ENCODE data around the gene CCDC6.

Gene CCDC6

DNA sequence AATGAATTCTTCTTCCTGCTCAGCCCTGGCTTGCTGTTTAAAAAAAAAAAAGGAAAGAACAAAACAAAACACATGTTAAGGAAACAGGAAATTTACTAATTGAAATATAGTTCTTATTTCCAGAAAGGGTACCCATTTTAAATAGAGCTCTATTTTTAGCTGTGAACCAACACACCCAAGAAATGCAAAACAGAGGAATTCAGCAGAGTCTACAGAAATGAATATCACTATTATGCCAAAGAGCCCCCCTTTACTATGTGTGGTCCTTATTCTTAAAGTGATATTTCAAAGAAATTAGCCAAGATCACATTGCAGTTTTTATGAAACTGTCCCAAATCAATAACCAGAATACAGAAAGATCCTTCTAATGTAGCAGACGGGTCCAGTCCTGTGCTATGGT is 53.7 kb downstream of the CCDC6 start:
- 90 to 92% methylated on average over 1 of the region's 1 CpG for WGBS, 2 experiments (ENCODE audit: insufficient coverage in 2 of 2)
- no peaks in the 10 kb centered on the region for H3K9me3 ChIP-seq (ENCODE audit: control insufficient read depth, low read length)
- peaks cover 20% of the 10 kb centered on the region for H3K36me3 ChIP-seq (ENCODE audit: control insufficient read depth, insufficient read depth, low read length)
- no peak overlapping the region for H3K4me3 ChIP-seq (ENCODE audit: extremely low read depth, insufficient read depth, low read length, poor library complexity, severe bottlenecking)
- H3K4me1 ChIP-seq (ENCODE audit: control insufficient read depth, insufficient read depth, low read length, poor library complexity, severe bottlenecking): no peaks in the 10 kb centered on the region
- H3K27ac ChIP-seq (ENCODE audit: low read depth, low read length, severe bottlenecking): no peak overlapping the region

DNA sequence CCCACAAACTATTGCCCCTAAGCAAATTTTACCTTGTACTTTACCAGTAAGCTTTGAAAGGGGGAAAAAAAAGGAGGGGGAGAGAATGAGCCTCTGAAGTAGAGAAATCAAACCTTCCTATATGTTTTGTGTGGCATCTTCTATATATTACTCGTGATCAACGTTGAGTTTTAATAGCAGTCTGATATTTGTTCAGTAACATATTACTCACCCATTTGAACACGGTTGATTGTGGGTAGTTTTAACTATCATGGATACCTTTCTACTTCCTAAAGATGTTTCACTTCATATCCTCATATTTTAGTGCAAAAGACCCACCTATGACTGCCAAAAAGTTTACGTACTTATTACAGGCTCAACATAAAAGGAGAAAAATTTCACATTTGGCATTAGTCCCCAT is 54.5 kb downstream of the CCDC6 start:
- H3K27ac ChIP-seq (ENCODE audit: low read depth, low read length, severe bottlenecking): no peak overlapping the region
- 87 to 90% methylated on average over 1 of the region's 4 CpGs for WGBS, 2 experiments (ENCODE audit: insufficient coverage in 2 of 2)
- no peak overlapping the region for H3K4me3 ChIP-seq (ENCODE audit: extremely low read depth, insufficient read depth, low read length, poor library complexity, severe bottlenecking)
- no peaks in the 10 kb centered on the region for H3K4me1 ChIP-seq (ENCODE audit: control insufficient read depth, insufficient read depth, low read length, poor library complexity, severe bottlenecking)
- H3K36me3 ChIP-seq (ENCODE audit: control insufficient read depth, insufficient read depth, low read length): peaks cover 21% of the 10 kb centered on the region
- no peaks in the 10 kb centered on the region for H3K9me3 ChIP-seq (ENCODE audit: control insufficient read depth, low read length)

DNA sequence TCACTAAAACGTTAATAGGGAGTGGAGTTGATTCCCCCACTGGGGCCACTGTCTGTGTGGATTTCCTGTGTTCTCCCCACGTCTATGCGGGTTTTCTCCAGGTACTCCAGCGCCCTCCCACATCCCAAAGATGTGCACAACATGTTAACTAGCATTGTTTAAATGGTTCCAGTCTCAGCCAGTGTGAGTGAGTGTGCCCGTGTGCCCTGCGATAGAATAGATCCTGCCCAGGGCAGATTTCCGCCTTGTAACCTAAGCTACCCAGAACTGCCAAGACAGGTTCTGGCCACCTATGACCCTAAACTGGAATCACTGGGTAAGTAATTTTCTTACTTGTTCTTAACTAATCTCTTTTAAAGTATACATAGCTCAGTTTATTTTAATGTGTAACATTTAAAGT is 58.5 kb downstream of the CCDC6 start:
- Histone ChIP-seq H3K4me3 (ENCODE audit: extremely low read depth, insufficient read depth, low read length, poor library complexity, severe bottlenecking) (no peak overlapping the region), H3K4me1 (ENCODE audit: control insufficient read depth, insufficient read depth, low read length, poor library complexity, severe bottlenecking) (no peaks in the 10 kb centered on the region), H3K27ac (ENCODE audit: low read depth, low read length, severe bottlenecking) (no peak overlapping the region), H3K9me3 (ENCODE audit: control insufficient read depth, low read length) (no peaks in the 10 kb centered on the region), H3K36me3 (ENCODE audit: control insufficient read depth, insufficient read depth, low read length) (peaks cover 34% of the 10 kb centered on the region)
- 48 to 59% methylated on average over 3 to 6 of the region's 7 CpGs for WGBS, 2 experiments (ENCODE audit: insufficient coverage in 2 of 2)

GRCh38 chr10:59847326-59847725 is 59.0 kb downstream of the CCDC6 start:
- no peak overlapping the region for H3K4me3 ChIP-seq (ENCODE audit: extremely low read depth, insufficient read depth, low read length, poor library complexity, severe bottlenecking)
- 0 to 50% methylated on average over 1 to 2 of the region's 2 CpGs for WGBS, 2 experiments (ENCODE audit: insufficient coverage in 2 of 2)
- peaks cover 33% of the 10 kb centered on the region for H3K36me3 ChIP-seq (ENCODE audit: control insufficient read depth, insufficient read depth, low read length)
- H3K9me3 ChIP-seq (ENCODE audit: control insufficient read depth, low read length): no peaks in the 10 kb centered on the region
- no peak overlapping the region for H3K27ac ChIP-seq (ENCODE audit: low read depth, low read length, severe bottlenecking)
- H3K4me1 ChIP-seq (ENCODE audit: control insufficient read depth, insufficient read depth, low read length, poor library complexity, severe bottlenecking): no peaks in the 10 kb centered on the region

- no peaks in the 10 kb centered on the region for H3K9me3 ChIP-seq (ENCODE audit: control insufficient read depth, low read length)
- H3K4me3 ChIP-seq (ENCODE audit: extremely low read depth, insufficient read depth, low read length, poor library complexity, severe bottlenecking): no peak overlapping the region
- H3K4me1 ChIP-seq (ENCODE audit: control insufficient read depth, insufficient read depth, low read length, poor library complexity, severe bottlenecking): no peaks in the 10 kb centered on the region
- H3K36me3 ChIP-seq (ENCODE audit: control insufficient read depth, insufficient read depth, low read length): peaks cover 28% of the 10 kb centered on the region
- 86% methylated on average over 1 of the region's 3 CpGs; no CpG with 5 or more reads in 1 of the 2 experiments for WGBS, 2 experiments (ENCODE audit: insufficient coverage in 2 of 2)
- H3K27ac ChIP-seq (ENCODE audit: low read depth, low read length, severe bottlenecking): no peak overlapping the region
These were observed 61.9 kb downstream of the CCDC6 start for GRCh38 chr10:59844436-59844835.

GRCh38 chr10:59843748-59844147 is 62.6 kb downstream of the CCDC6 start:
- Histone ChIP-seq H3K27ac (ENCODE audit: low read depth, low read length, severe bottlenecking) (no peak overlapping the region), H3K4me3 (ENCODE audit: extremely low read depth, insufficient read depth, low read length, poor library complexity, severe bottlenecking) (no peak overlapping the region), H3K4me1 (ENCODE audit: control insufficient read depth, insufficient read depth, low read length, poor library complexity, severe bottlenecking) (no peaks in the 10 kb centered on the region), H3K9me3 (ENCODE audit: control insufficient read depth, low read length) (no peaks in the 10 kb centered on the region), H3K36me3 (ENCODE audit: control insufficient read depth, insufficient read depth, low read length) (peaks cover 29% of the 10 kb centered on the region)
- 60% methylated on average over 1 of the region's 2 CpGs; no CpG with 5 or more reads in 1 of the 2 experiments for WGBS, 2 experiments (ENCODE audit: insufficient coverage in 2 of 2)

DNA sequence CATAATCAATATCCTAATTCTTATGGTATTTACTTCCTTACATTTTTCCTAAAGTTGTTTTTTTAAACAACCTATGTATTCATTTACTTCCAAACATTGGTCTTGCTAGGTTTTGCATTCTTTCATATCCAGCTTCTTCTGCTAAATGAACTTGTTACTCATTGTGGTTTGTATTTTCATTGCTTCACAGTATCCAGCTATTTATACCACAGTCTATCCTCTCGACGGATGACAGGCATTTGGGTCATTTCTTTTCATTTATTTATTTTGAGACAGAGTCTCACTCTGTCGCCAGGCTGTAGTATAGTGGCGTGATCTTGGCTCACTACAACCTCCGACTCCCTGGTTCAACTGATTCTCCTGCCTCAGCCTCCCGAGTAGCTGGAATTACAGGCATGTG is 66.8 kb downstream of the CCDC6 start:
- Histone ChIP-seq H3K9me3 (ENCODE audit: control insufficient read depth, low read length) (no peaks in the 10 kb centered on the region), H3K27ac (ENCODE audit: low read depth, low read length, severe bottlenecking) (no peak overlapping the region), H3K4me3 (ENCODE audit: extremely low read depth, insufficient read depth, low read length, poor library complexity, severe bottlenecking) (no peak overlapping the region), H3K4me1 (ENCODE audit: control insufficient read depth, insufficient read depth, low read length, poor library complexity, severe bottlenecking) (no peaks in the 10 kb centered on the region), H3K36me3 (ENCODE audit: control insufficient read depth, insufficient read depth, low read length) (peaks cover 13% of the 10 kb centered on the region)
- WGBS, 2 experiments (ENCODE audit: insufficient coverage in 2 of 2): 90 to 92% methylated on average over 3 to 6 of the region's 6 CpGs

DNA sequence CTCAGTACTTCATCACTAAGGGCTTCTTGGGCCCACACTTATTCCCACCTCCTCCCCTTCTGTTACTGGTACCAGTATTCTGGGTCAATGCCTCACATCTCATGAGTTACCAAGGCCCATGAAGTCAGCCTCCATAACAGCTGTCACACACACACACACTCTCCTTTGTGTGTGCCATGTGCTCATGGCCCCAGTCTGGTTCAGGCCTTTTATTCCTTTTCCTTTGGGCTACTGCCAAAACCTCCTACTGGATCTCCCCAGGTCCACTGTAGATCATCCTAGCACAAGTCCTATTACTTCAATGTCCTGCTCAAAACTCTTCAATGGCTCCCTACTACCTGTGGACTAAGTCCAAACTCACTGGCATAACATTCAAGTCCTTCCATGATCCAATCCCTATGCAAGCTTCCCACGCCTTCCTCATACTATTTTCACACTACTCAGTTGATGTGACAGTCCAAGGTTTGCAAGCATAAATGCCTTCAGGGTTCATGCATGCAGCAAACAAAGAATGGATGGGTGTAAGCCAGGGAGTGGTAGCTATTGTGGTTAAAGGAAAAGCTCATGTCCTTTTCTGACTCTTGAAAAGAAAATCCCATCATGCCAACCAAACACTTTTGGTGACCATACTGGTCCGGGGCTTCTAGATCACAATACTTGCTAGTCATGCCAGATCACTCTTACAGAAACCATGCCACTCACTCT is 68.1 kb downstream of the CCDC6 start:
- Histone ChIP-seq H3K27ac (ENCODE audit: low read depth, low read length, severe bottlenecking) (no peak overlapping the region), H3K36me3 (ENCODE audit: control insufficient read depth, insufficient read depth, low read length) (peaks cover 12% of the 10 kb centered on the region), H3K9me3 (ENCODE audit: control insufficient read depth, low read length) (no peaks in the 10 kb centered on the region), H3K4me1 (ENCODE audit: control insufficient read depth, insufficient read depth, low read length, poor library complexity, severe bottlenecking) (no peaks in the 10 kb centered on the region), H3K4me3 (ENCODE audit: extremely low read depth, insufficient read depth, low read length, poor library complexity, severe bottlenecking) (no peak overlapping the region)
- 100% methylated on average over 1 of the region's 2 CpGs for WGBS, 2 experiments (ENCODE audit: insufficient coverage in 2 of 2)

DNA sequence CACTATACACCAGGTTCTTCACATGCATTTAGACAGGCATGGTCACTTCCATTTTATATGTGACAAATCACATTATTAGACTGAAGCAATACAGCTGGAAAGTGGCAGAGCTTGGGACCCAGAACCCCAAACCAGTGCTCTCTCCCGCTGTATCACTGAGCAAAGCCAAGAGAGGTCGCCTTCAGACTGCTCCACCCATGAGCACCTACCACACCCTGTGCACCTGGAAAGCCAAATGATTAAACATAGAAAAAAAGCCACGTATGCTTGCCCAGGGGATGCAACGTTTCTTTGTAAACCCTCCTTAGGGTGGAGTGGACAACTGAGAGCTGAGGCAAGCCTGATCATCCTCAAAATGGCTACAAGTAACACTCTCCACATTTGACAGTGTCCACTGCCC is 72.5 kb downstream of the CCDC6 start:
- Histone ChIP-seq H3K4me3 (ENCODE audit: extremely low read depth, insufficient read depth, low read length, poor library complexity, severe bottlenecking) (no peak overlapping the region), H3K27ac (ENCODE audit: low read depth, low read length, severe bottlenecking) (no peak overlapping the region), H3K36me3 (ENCODE audit: control insufficient read depth, insufficient read depth, low read length) (peaks cover 12% of the 10 kb centered on the region), H3K9me3 (ENCODE audit: control insufficient read depth, low read length) (no peaks in the 10 kb centered on the region), H3K4me1 (ENCODE audit: control insufficient read depth, insufficient read depth, low read length, poor library complexity, severe bottlenecking) (no peaks in the 10 kb centered on the region)
- 60 to 86% methylated on average over 2 to 3 of the region's 4 CpGs for WGBS, 2 experiments (ENCODE audit: insufficient coverage in 2 of 2)

DNA sequence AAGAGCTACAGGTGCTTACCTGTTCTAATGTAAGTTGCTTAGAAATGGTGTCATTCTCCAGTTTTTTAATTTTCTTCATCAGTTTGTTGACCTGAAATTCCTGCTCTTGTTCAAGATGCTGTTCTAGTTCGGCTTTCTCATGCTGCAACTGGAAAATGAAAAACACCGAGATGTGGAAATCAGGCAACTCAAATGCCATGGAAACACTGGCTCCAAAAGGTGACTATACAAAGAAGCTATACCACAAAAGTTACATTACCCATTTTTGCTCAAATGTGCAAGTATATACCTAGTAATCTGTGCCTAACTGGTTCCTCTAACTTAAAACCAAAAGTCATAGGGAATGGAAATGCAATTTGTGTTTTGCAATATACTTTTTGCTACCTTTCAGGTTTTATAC is 73.8 kb downstream of the CCDC6 start:
- 95 to 100% methylated on average over 2 of the region's 2 CpGs for WGBS, 2 experiments (ENCODE audit: insufficient coverage in 2 of 2)
- peaks cover 12% of the 10 kb centered on the region for H3K36me3 ChIP-seq (ENCODE audit: control insufficient read depth, insufficient read depth, low read length)
- H3K27ac ChIP-seq (ENCODE audit: low read depth, low read length, severe bottlenecking): no peak overlapping the region
- no peaks in the 10 kb centered on the region for H3K9me3 ChIP-seq (ENCODE audit: control insufficient read depth, low read length)
- H3K4me3 ChIP-seq (ENCODE audit: extremely low read depth, insufficient read depth, low read length, poor library complexity, severe bottlenecking): no peak overlapping the region
- H3K4me1 ChIP-seq (ENCODE audit: control insufficient read depth, insufficient read depth, low read length, poor library complexity, severe bottlenecking): no peaks in the 10 kb centered on the region

DNA sequence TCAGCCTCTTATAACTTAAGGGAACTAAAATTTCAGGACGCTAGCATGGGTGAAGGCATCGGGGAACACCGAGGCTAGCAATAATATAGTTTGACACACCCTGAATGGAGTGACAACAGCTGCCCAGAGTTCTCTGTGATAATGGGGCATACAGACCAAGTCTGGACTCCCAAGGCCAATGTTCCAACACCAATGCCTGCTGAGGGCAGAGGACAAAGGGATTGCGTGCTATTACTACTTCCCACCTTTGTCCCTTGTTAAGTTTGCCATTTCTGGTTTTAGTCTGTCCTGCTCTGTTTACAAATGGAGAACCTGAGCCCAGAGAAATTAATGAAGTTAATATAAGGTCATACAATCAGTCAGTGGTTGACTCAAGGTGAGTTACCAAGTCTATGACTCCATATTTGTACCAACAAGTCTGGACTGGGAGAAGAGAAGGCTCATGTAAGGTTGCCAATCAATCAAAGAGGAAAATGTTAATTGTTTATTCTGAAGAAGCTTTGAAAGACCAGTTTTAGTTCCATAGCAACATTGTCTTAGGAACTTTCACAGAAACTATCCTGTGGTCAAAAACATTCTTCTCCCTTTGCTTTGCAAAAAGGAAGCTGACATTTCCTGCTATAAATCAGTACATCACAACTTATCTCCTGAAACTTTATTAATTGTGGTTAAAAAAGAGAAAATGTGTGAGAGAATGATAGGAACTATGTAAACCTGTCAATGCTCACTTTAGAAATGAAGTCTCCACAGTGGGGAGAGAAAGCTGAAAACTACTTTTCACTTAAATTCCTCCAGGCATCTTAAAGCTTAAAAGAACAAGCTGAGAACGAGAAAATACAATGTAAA is 74.5 kb downstream of the CCDC6 start:
- H3K36me3 ChIP-seq (ENCODE audit: control insufficient read depth, insufficient read depth, low read length): peaks cover 12% of the 10 kb centered on the region
- no peaks in the 10 kb centered on the region for H3K4me1 ChIP-seq (ENCODE audit: control insufficient read depth, insufficient read depth, low read length, poor library complexity, severe bottlenecking)
- 86 to 100% methylated on average over 3 to 4 of the region's 5 CpGs for WGBS, 2 experiments (ENCODE audit: insufficient coverage in 2 of 2)
- no peak overlapping the region for H3K27ac ChIP-seq (ENCODE audit: low read depth, low read length, severe bottlenecking)
- no peak overlapping the region for H3K4me3 ChIP-seq (ENCODE audit: extremely low read depth, insufficient read depth, low read length, poor library complexity, severe bottlenecking)
- H3K9me3 ChIP-seq (ENCODE audit: control insufficient read depth, low read length): no peaks in the 10 kb centered on the region

Data from mesodermal cell (in vitro differentiated cells).